GM12874 (cell line): ENCODE measurements around the gene RGS1.
A peak's percentile ranks its signal among the peaks of the same experiment; 100 is the strongest.

Source experiments
- TF ChIP-seq, protein P1 (sequence below): IDR thresholded peaks from 2 replicates; pipeline ENCODE4 v1.5.1; 2011; ENCODE audit warnings: low read depth, mild to moderate bottlenecking, control low read depth, low read length, moderate library complexity; ENCODE audit not compliant: insufficient read depth

RGS1 gene

DNA sequence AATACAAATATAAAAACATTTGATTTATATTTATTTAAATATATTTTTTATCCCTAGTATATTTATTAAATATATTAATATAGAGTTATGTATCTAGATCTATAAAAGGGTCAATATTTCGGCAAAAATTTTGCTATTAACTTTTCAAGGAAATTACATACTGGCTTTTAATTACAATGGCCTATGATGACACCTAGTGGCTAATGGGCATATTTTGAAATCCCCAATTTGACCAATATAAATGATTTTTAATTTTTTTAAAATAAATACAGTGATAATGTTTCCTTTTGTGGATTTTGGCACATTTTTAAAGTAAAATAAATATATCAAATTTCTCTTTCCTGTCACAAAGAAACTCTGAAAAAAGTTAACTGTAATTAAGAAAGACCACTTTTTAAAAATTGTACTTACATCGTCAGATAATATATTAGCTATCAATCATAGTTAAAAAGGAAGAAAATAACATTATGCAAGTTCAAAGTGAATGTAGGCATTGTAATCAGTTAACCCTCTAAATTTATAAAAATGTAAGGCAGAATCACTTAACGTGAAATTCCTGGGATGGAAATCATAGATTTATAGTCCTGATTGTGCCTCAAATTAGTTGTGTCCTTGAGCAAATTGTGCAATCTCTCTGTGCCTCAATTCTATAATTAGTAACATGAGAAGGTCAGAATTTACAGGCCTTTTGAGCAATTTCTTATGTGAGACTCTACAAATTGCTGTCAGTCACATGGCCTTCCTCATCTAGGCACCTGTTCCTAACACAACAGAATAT lies 34.7 kb downstream of the RGS1 start:
- TF ChIP-seq, protein P1, sequence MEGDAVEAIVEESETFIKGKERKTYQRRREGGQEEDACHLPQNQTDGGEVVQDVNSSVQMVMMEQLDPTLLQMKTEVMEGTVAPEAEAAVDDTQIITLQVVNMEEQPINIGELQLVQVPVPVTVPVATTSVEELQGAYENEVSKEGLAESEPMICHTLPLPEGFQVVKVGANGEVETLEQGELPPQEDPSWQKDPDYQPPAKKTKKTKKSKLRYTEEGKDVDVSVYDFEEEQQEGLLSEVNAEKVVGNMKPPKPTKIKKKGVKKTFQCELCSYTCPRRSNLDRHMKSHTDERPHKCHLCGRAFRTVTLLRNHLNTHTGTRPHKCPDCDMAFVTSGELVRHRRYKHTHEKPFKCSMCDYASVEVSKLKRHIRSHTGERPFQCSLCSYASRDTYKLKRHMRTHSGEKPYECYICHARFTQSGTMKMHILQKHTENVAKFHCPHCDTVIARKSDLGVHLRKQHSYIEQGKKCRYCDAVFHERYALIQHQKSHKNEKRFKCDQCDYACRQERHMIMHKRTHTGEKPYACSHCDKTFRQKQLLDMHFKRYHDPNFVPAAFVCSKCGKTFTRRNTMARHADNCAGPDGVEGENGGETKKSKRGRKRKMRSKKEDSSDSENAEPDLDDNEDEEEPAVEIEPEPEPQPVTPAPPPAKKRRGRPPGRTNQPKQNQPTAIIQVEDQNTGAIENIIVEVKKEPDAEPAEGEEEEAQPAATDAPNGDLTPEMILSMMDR = 0 out of 2 replicates have a peak, but pooled peaks have one; percentile 12

DNA sequence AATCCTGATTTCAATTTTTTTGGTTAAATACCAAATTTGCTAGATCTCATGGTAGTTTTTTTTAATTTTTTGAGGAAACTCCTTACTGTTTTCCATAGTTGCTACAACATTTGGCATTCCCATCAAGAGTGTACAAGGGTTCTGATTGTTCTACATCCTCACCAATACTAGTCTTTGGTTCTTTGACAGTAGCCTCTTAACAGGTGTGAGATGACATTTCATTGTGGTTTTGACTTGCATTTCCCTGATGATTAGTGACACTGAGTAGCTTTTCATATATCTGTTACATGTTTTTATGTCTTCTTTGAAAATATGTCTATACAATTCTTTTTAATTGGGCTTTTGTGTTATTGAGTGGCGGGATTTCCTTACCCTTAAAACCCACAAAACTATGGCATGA lies 39.5 kb downstream of the RGS1 start:
- TF ChIP-seq, protein P1 = no peak

DNA sequence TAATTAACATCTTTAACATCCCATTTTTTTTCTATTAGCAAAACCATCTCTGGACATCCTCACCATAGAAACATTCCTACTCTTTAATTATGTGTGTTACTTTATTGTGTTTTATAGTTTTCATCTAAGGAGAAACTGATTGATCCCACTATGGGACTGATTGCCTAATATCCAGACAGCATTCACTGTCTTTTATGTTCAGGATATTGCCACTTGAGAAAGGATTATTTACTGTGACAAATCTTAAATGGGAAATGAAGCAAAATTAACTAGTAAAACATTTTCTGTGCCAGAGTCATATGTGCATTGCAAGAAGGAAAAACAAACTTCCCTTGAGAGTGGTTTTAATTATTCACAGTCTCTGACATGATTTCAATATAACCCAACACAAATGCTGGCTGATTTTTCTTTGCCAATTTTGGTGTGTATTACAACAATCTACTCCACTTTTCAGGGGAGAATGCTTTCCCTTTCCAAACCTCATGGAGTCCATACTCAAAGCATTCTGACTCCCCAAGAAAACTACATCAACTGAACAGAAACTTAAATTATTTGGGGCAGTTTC lies 44.6 kb downstream of the RGS1 start:
- TF ChIP-seq, protein P1 = no peak

GRCh38 chr1:192626366-192627179 lies 51.0 kb downstream of the RGS1 start:
- TF ChIP-seq, protein P1 = no peak

DNA sequence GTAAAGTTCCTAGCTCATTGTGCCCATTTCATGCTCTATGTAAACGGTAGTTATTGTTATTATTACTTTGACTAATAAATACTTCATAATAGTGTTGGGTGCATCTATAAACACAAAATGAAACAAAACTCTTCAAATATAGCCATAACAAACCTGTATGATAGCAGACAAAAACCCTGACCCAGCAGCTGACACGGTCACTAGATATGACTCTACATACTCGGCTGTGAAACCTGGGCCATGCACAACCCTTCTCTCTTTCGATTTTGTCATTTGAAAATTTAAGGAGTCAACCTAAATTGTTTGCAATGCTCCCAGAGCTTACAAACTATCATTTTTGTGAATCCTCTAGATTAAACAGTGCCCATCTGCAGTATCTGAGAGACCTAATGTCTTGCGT lies 52.3 kb downstream of the RGS1 start:
- TF ChIP-seq, protein P1 = no peak

DNA sequence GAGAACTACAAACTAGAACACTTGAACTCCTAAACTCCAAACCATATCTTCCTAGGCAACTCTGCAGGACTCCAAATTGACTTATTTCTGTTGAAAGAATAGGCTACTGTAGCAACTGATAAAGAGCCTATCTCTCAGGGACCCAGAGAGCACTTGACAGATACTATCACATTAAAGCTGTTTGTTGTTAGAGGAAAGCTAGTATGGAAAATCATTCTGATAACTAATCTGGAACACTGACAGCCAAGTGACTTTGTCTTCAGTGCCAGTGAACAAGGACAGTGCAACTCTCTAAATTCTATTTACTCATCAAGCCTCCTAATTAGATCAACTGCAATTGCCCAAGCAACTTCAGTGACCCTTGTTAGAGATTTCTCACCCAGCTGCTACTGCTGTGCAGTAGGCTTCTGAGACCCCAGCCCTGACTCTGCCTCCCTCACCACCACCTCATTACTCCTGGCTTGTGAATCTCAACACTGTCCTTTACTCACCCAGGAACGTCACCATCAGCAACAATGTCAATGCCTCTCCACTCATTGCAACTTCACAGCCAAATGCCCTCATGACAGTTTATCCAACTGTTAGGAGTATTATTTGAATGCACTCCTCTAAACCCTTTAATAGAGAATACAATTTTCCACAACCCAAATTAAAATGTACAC lies 53.0 kb downstream of the RGS1 start:
- TF ChIP-seq, protein P1 = no peak

- TF ChIP-seq, protein P1 = no peak
These were observed 54.0 kb downstream of the RGS1 start for GRCh38 chr1:192629612-192630011.
